ENCODE data around the gene CCDC7.
"Not testable (repeated sequence)": the region's sequence is repeated elsewhere in the genome, so short reads cannot be mapped to it uniquely, and the experiment has no call there.

The CCDC7 gene

DNA sequence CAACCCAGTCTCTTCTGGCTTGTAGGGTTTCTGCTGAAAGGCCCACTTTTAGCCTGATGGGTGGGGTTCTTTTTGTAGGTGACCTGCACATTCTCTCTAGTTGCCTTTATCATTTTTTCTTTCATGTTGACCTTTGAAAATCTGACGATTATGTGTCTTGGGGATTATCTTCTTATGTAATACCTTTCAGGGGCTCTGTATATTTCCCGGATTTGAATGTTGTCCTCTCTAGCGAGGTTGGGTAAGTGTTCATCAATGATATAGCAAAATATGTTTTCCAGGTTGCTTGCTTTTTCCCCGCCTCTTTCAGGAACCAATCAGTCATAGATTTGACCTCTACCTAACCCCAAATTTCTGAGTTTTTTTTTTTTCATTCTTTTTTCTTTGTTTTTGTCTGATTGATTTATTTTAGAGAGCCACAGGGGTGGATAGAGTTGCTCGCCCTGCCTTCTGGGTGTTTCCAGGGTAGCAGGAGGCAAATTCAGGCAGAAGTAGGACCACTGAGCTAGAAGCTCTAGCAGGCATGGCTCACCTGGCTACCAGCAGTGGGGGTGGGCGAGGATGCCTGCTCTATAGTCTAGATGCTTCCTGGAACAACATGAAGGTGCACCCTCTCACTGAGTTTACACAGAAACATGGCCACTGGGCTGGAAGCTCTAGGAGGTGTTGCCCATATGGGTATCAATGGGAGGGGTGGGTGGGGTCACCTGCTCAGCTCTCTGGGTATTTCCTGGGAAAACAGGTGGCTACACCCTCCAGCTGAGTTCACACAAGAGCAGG lies 94.9 kb downstream of the CCDC7 start:
- no peak overlapping the region for H3K9ac ChIP-seq (ENCODE audit: low read length)
- no peak for DNase-seq
- no peak overlapping the region for H3K4me2 ChIP-seq (ENCODE audit: low read length, poor library complexity, severe bottlenecking)
- H4K91ac ChIP-seq (ENCODE audit: low read length), result no peak overlapping the region
- no peak overlapping the region for H2BK15ac ChIP-seq (ENCODE audit: low read depth, poor library complexity, severe bottlenecking)
- no peak overlapping the region for H3K27ac ChIP-seq (ENCODE audit: low read length, poor library complexity, severe bottlenecking)
- H2BK5ac ChIP-seq (ENCODE audit: low read depth, low read length, poor library complexity, severe bottlenecking), result no peak overlapping the region
- 87% methylated on average over 1 of the region's 6 CpGs for WGBS
- no peak overlapping the region for H2AK5ac ChIP-seq (ENCODE audit: low read length, severe bottlenecking)
- H3K14ac ChIP-seq (ENCODE audit: low read length in 2 of 2), result no peak overlapping the region
- H3K79me1 ChIP-seq (replicated peaks; ENCODE audit: low read length, poor library complexity, severe bottlenecking), result no peaks in the 10 kb centered on the region
- no peak overlapping the region for H3K18ac ChIP-seq (ENCODE audit: low read depth in 1 of 2, low read length in 2 of 2)
- no peak overlapping the region for H4K8ac ChIP-seq (ENCODE audit: low read length)
- no peak overlapping the region for H2AFZ ChIP-seq (ENCODE audit: low read depth, low read length)
- H3K23ac ChIP-seq (ENCODE audit: low read length in 2 of 2), result no peak overlapping the region
- no peaks in the 10 kb centered on the region for H3K27me3 ChIP-seq (ENCODE audit: control insufficient read depth in 1 of 2, insufficient read depth in 1 of 2, low read length in 2 of 2)
- H3K36me3 ChIP-seq (ENCODE audit: control insufficient read depth in 1 of 2, insufficient read depth in 2 of 2, low read depth in 1 of 2, low read length in 2 of 2), result no peaks in the 10 kb centered on the region
- H3K4me1 ChIP-seq (ENCODE audit: control insufficient read depth, insufficient read depth, low read depth, low read length), result no peaks in the 10 kb centered on the region
- no peak overlapping the region for H2BK120ac ChIP-seq (ENCODE audit: low read depth, low read length)
- no peak overlapping the region for H2BK12ac ChIP-seq (ENCODE audit: low read length in 2 of 2)
- H3K9me3 ChIP-seq (ENCODE audit: control insufficient read depth, low read length), result peaks cover 6% of the 10 kb centered on the region
- no peak overlapping the region for H3K4ac ChIP-seq (ENCODE audit: low read depth in 1 of 2, low read length in 2 of 2)
- no peak overlapping the region for H3K4me3 ChIP-seq (ENCODE audit: insufficient read depth in 1 of 2, low read depth in 1 of 2, low read length in 2 of 2)

GRCh38 chr10:32548208-32548607 lies 102.3 kb downstream of the CCDC7 start:
- H3K4me1 ChIP-seq (ENCODE audit: control insufficient read depth, insufficient read depth, low read depth, low read length), result no peaks in the 10 kb centered on the region
- H3K27ac ChIP-seq (ENCODE audit: low read length, poor library complexity, severe bottlenecking), result no peak overlapping the region
- H3K9me3 ChIP-seq (ENCODE audit: control insufficient read depth, low read length), result peaks cover 4% of the 10 kb centered on the region
- no peak overlapping the region for H2BK15ac ChIP-seq (ENCODE audit: low read depth, poor library complexity, severe bottlenecking)
- H2AFZ ChIP-seq (ENCODE audit: low read depth, low read length), result no peak overlapping the region
- no peak overlapping the region for H3K23ac ChIP-seq (ENCODE audit: low read length in 2 of 2)
- DNase-seq, result no peak
- H4K91ac ChIP-seq (ENCODE audit: low read length), result no peak overlapping the region
- WGBS, result 75% methylated on average over 5 of the region's 7 CpGs
- H2BK120ac ChIP-seq (ENCODE audit: low read depth, low read length), result no peak overlapping the region
- no peak overlapping the region for H3K14ac ChIP-seq (ENCODE audit: low read length in 2 of 2)
- no peak overlapping the region for H3K4ac ChIP-seq (ENCODE audit: low read depth in 1 of 2, low read length in 2 of 2)
- H3K18ac ChIP-seq (ENCODE audit: low read depth in 1 of 2, low read length in 2 of 2), result no peak overlapping the region
- H2BK5ac ChIP-seq (ENCODE audit: low read depth, low read length, poor library complexity, severe bottlenecking), result no peak overlapping the region
- H3K4me3 ChIP-seq (ENCODE audit: insufficient read depth in 1 of 2, low read depth in 1 of 2, low read length in 2 of 2), result no peak overlapping the region
- H3K9ac ChIP-seq (ENCODE audit: low read length), result no peak overlapping the region
- H3K4me2 ChIP-seq (ENCODE audit: low read length, poor library complexity, severe bottlenecking), result no peak overlapping the region
- H2AK5ac ChIP-seq (ENCODE audit: low read length, severe bottlenecking), result no peak overlapping the region
- no peaks in the 10 kb centered on the region for H3K36me3 ChIP-seq (ENCODE audit: control insufficient read depth in 1 of 2, insufficient read depth in 2 of 2, low read depth in 1 of 2, low read length in 2 of 2)
- no peaks in the 10 kb centered on the region for H3K79me1 ChIP-seq (replicated peaks; ENCODE audit: low read length, poor library complexity, severe bottlenecking)
- H4K8ac ChIP-seq (ENCODE audit: low read length), result no peak overlapping the region
- H3K27me3 ChIP-seq (ENCODE audit: control insufficient read depth in 1 of 2, insufficient read depth in 1 of 2, low read length in 2 of 2), result no peaks in the 10 kb centered on the region
- no peak overlapping the region for H2BK12ac ChIP-seq (ENCODE audit: low read length in 2 of 2)

DNA sequence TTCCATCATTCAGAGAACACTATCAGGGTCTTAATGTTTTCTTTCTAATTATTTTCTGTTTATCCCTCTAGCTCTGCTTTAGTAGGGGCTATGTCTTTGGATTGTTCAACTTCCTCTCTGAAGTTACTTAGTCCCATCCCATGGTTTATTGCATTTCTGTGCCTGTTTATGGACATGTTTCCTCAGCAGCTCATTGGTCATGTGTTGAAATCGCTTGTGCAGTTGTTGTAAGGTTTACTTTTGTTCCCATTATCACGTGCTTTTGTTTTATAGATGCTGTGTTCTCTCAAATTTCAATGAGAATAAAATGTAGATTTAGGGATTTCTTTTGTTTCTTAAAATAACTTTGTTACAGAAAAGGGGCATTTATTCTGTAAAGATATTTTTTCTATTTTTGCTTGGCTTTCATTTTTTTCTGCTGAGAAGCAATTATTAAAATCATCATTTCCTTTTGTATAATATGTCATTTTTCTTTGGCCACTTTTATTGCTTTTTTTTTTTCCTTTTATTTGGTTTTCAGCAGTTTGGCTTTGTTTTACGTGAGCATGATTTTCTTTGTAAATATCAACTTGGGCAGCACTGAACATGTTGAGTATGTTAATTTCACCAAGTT lies 110.9 kb downstream of the CCDC7 start:
- no peak overlapping the region for H3K9ac ChIP-seq (ENCODE audit: low read length)
- H3K27ac ChIP-seq (ENCODE audit: low read length, poor library complexity, severe bottlenecking), result no peak overlapping the region
- no peaks in the 10 kb centered on the region for H3K27me3 ChIP-seq (ENCODE audit: control insufficient read depth in 1 of 2, insufficient read depth in 1 of 2, low read length in 2 of 2)
- DNase-seq, result no peak
- H3K14ac ChIP-seq (ENCODE audit: low read length in 2 of 2), result no peak overlapping the region
- no peak overlapping the region for H4K91ac ChIP-seq (ENCODE audit: low read length)
- H3K9me3 ChIP-seq (ENCODE audit: control insufficient read depth, low read length), result no peaks in the 10 kb centered on the region
- no peak overlapping the region for H2BK15ac ChIP-seq (ENCODE audit: low read depth, poor library complexity, severe bottlenecking)
- H2AK5ac ChIP-seq (ENCODE audit: low read length, severe bottlenecking), result no peak overlapping the region
- no peak overlapping the region for H3K4me2 ChIP-seq (ENCODE audit: low read length, poor library complexity, severe bottlenecking)
- no peaks in the 10 kb centered on the region for H3K36me3 ChIP-seq (ENCODE audit: control insufficient read depth in 1 of 2, insufficient read depth in 2 of 2, low read depth in 1 of 2, low read length in 2 of 2)
- H2BK5ac ChIP-seq (ENCODE audit: low read depth, low read length, poor library complexity, severe bottlenecking), result no peak overlapping the region
- no peaks in the 10 kb centered on the region for H3K4me1 ChIP-seq (ENCODE audit: control insufficient read depth, insufficient read depth, low read depth, low read length)
- no peak overlapping the region for H3K18ac ChIP-seq (ENCODE audit: low read depth in 1 of 2, low read length in 2 of 2)
- no peak overlapping the region for H3K4ac ChIP-seq (ENCODE audit: low read depth in 1 of 2, low read length in 2 of 2)
- H3K23ac ChIP-seq (ENCODE audit: low read length in 2 of 2), result no peak overlapping the region
- H2BK120ac ChIP-seq (ENCODE audit: low read depth, low read length), result no peak overlapping the region
- H3K4me3 ChIP-seq (ENCODE audit: insufficient read depth in 1 of 2, low read depth in 1 of 2, low read length in 2 of 2), result no peak overlapping the region
- no peak overlapping the region for H2AFZ ChIP-seq (ENCODE audit: low read depth, low read length)
- 50% methylated on average over 2 of the region's 3 CpGs for WGBS
- no peak overlapping the region for H2BK12ac ChIP-seq (ENCODE audit: low read length in 2 of 2)
- H3K79me1 ChIP-seq (replicated peaks; ENCODE audit: low read length, poor library complexity, severe bottlenecking), result no peaks in the 10 kb centered on the region
- H4K8ac ChIP-seq (ENCODE audit: low read length), result no peak overlapping the region

DNA sequence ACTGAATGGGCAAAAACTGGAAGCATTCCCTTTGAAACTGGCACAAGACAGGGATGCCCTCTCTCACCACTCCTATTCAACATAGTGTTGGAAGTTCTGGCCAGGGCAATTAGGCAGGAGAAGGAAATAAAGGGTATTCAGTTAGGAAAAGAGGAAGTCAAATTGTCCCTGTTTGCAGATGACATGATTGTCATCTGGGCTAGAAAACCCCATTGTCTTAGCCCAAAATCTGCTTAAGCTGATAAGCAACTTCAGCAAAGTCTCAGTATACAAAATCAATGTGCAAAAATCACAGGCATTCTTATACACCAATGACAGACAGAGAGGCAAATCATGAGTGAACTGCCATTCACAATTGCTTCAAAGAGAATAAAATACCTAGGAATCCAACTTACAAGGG lies 116.8 kb downstream of the CCDC7 start:
- H2BK5ac ChIP-seq (ENCODE audit: low read depth, low read length, poor library complexity, severe bottlenecking); H3K23ac ChIP-seq (ENCODE audit: low read length in 2 of 2); H3K4me3 ChIP-seq (ENCODE audit: insufficient read depth in 1 of 2, low read depth in 1 of 2, low read length in 2 of 2); H3K4me2 ChIP-seq (ENCODE audit: low read length, poor library complexity, severe bottlenecking); H3K4me1 ChIP-seq (ENCODE audit: control insufficient read depth, insufficient read depth, low read depth, low read length); H3K36me3 ChIP-seq (ENCODE audit: control insufficient read depth in 1 of 2, insufficient read depth in 2 of 2, low read depth in 1 of 2, low read length in 2 of 2); H2BK120ac ChIP-seq (ENCODE audit: low read depth, low read length); H3K14ac ChIP-seq (ENCODE audit: low read length in 2 of 2); H3K9ac ChIP-seq (ENCODE audit: low read length); H3K4ac ChIP-seq (ENCODE audit: low read depth in 1 of 2, low read length in 2 of 2); H2BK15ac ChIP-seq (ENCODE audit: low read depth, poor library complexity, severe bottlenecking); DNase-seq; H3K18ac ChIP-seq (ENCODE audit: low read depth in 1 of 2, low read length in 2 of 2); H3K27ac ChIP-seq (ENCODE audit: low read length, poor library complexity, severe bottlenecking); H3K9me3 ChIP-seq (ENCODE audit: control insufficient read depth, low read length); H2BK12ac ChIP-seq (ENCODE audit: low read length in 2 of 2); H4K8ac ChIP-seq (ENCODE audit: low read length); H3K79me1 ChIP-seq (replicated peaks; ENCODE audit: low read length, poor library complexity, severe bottlenecking); H4K91ac ChIP-seq (ENCODE audit: low read length); H2AK5ac ChIP-seq (ENCODE audit: low read length, severe bottlenecking); H2AFZ ChIP-seq (ENCODE audit: low read depth, low read length); H3K27me3 ChIP-seq (ENCODE audit: control insufficient read depth in 1 of 2, insufficient read depth in 1 of 2, low read length in 2 of 2): not testable (repeated sequence)

All from mesenchymal stem cell (in vitro differentiated cells and primary cell).